Trophoblast cell (in vitro differentiated cells and primary cell): ENCODE measurements around the gene RANBP1.

Experiments
- DNase-seq, 2 donors: peaks; one replicate each; pipeline ENCODE4 v3.0.0-alpha.2; 2016
- H2AFZ ChIP-seq: 2 replicates; pipeline ENCODE4 v1.6.1; 2013; ENCODE audit warnings: low read length, moderate library complexity, mild to moderate bottlenecking; ENCODE audit not compliant: insufficient read depth, poor library complexity
- H2AK5ac ChIP-seq: 2 replicates; pipeline ENCODE4 v1.6.1; 2013; ENCODE audit warnings: mild to moderate bottlenecking, low read length
- H2BK120ac ChIP-seq: 2 replicates; pipeline ENCODE4 v1.6.1; 2013; ENCODE audit warnings: low read length, mild to moderate bottlenecking, moderate library complexity; ENCODE audit not compliant: insufficient read depth, poor library complexity
- H2BK12ac ChIP-seq: 2 replicates; pipeline ENCODE4 v1.6.1; 2013; ENCODE audit warnings: mild to moderate bottlenecking, low read length, moderate library complexity
- H2BK5ac ChIP-seq: 2 replicates; pipeline ENCODE4 v1.6.1; 2013; ENCODE audit warnings: low read length, low read depth, moderate library complexity, mild to moderate bottlenecking; ENCODE audit not compliant: poor library complexity
- H3K14ac ChIP-seq: 2 replicates; pipeline ENCODE4 v1.6.1; 2013; ENCODE audit warnings: mild to moderate bottlenecking, low read length
- H3K18ac ChIP-seq: 2 replicates; pipeline ENCODE4 v1.6.1; 2013; ENCODE audit warnings: mild to moderate bottlenecking, low read length
- H3K23ac ChIP-seq: 2 replicates; pipeline ENCODE4 v1.6.1; 2013; ENCODE audit warnings: low read length
- H3K27ac ChIP-seq: 2 replicates; pipeline ENCODE4 v1.5.1; 2013; ENCODE audit warnings: low read depth, mild to moderate bottlenecking, inconsistent platforms, low read length, moderate library complexity
- H3K27me3 ChIP-seq: 2 replicates; pipeline ENCODE4 v1.6.1; 2013; ENCODE audit warnings: inconsistent platforms, mild to moderate bottlenecking, low read length, moderate library complexity; ENCODE audit not compliant: insufficient read depth
- H3K36me3 ChIP-seq, 2 experiments: 1 replicate in 1 of 2; 2 replicates in 1 of 2; pipeline ENCODE4 v1.6.1; 2013; ENCODE audit warnings: low read length in 2 of 2, mild to moderate bottlenecking in 2 of 2, moderate library complexity in 1 of 2; ENCODE audit not compliant: insufficient read depth in 2 of 2, control insufficient read depth in 1 of 2
- H3K4ac ChIP-seq: 2 replicates; pipeline ENCODE4 v1.6.1; 2013; ENCODE audit warnings: low read depth, mild to moderate bottlenecking, low read length, moderate library complexity
- H3K4me1 ChIP-seq, 2 experiments: 1 replicate in 1 of 2; 2 replicates in 1 of 2; pipeline ENCODE4 v1.6.1; 2013; ENCODE audit warnings: low read length in 2 of 2, mild to moderate bottlenecking in 2 of 2, moderate library complexity in 1 of 2; ENCODE audit not compliant: insufficient read depth in 2 of 2, control insufficient read depth in 1 of 2
- H3K4me2 ChIP-seq: 2 replicates; pipeline ENCODE4 v1.6.1; 2013; ENCODE audit warnings: inconsistent platforms, mild to moderate bottlenecking, low read length, moderate library complexity
- H3K4me3 ChIP-seq: 2 replicates; pipeline ENCODE4 v1.5.1; 2013; ENCODE audit warnings: mild to moderate bottlenecking, low read depth, low read length, inconsistent platforms
- H3K79me1 ChIP-seq: one replicate; pipeline ENCODE4 v1.6.1; 2013; ENCODE audit warnings: low read length
- H3K79me2 ChIP-seq: 2 replicates; pipeline ENCODE4 v1.6.1; 2013; ENCODE audit warnings: low read length, mild to moderate bottlenecking; ENCODE audit not compliant: control insufficient read depth, insufficient read depth, poor library complexity
- H3K9ac ChIP-seq: 2 replicates; pipeline ENCODE4 v1.6.1; 2013; ENCODE audit warnings: mild to moderate bottlenecking, low read length
- H3K9me3 ChIP-seq: 2 replicates; pipeline ENCODE4 v1.6.1; 2013; ENCODE audit warnings: low read depth, mild to moderate bottlenecking, control low read depth, inconsistent platforms, low read length; ENCODE audit not compliant: insufficient read depth
- H4K12ac ChIP-seq: 2 replicates; pipeline ENCODE4 v1.6.1; 2013; ENCODE audit warnings: low read depth, mild to moderate bottlenecking, low read length, moderate library complexity
- H4K8ac ChIP-seq: 2 replicates; pipeline ENCODE4 v1.6.1; 2013; ENCODE audit warnings: low read depth, mild to moderate bottlenecking, low read length, moderate library complexity
- H4K91ac ChIP-seq: one replicate; pipeline ENCODE4 v1.6.1; 2013; ENCODE audit warnings: low read depth, mild to moderate bottlenecking, low read length, moderate library complexity
- WGBS: extraction: QIAGEN DNeasy Blood & Tissue Kit; methylation state at CpG from one replicate; pipeline ENCODE4 v1.1.7; 2013; ENCODE audit warnings: missing lambda C conversion rate; ENCODE audit not compliant: insufficient read length, insufficient coverage; ENCODE audit errors: extremely low coverage; 5-methylcytosine and 5-hydroxymethylcytosine counted together

RANBP1 gene

GRCh38 chr22:20126284-20127029 lies 10.6 kb downstream of the RANBP1 start:
- no peak overlapping the region for H4K8ac ChIP-seq
- H3K27ac ChIP-seq, result no peak overlapping the region
- H2AFZ ChIP-seq, result no peak overlapping the region
- no peak overlapping the region for H4K12ac ChIP-seq
- no peak overlapping the region for H3K4me3 ChIP-seq
- no peak overlapping the region for H3K18ac ChIP-seq
- no peak for DNase-seq
- H3K36me3 ChIP-seq, result peaks cover 57 to 59% of the 10 kb centered on the region in 2 experiments
- WGBS, result no CpG with 5 or more reads among the region's 19 CpGs
- no peaks in the 10 kb centered on the region for H3K27me3 ChIP-seq
- H3K9me3 ChIP-seq, result no peaks in the 10 kb centered on the region
- H3K4ac ChIP-seq, result no peak overlapping the region
- H2BK12ac ChIP-seq, result no peak overlapping the region
- no peak overlapping the region for H3K14ac ChIP-seq
- H3K4me1 ChIP-seq, result no peaks in the 10 kb centered on the region
- H3K79me1 ChIP-seq, result peaks cover 3% of the 10 kb centered on the region
- H4K91ac ChIP-seq, result no peak overlapping the region
- H3K4me2 ChIP-seq, result no peak overlapping the region
- H3K9ac ChIP-seq, result no peak overlapping the region
- no peak overlapping the region for H2BK120ac ChIP-seq
- H2AK5ac ChIP-seq, result no peak overlapping the region
- H2BK5ac ChIP-seq, result no peak overlapping the region
- peaks cover 3% of the 10 kb centered on the region for H3K79me2 ChIP-seq
- no peak overlapping the region for H3K23ac ChIP-seq

- Histone ChIP-seq H3K36me3 (peaks cover 47 to 50% of the 10 kb centered on the region in 2 experiments), H4K8ac (no peak overlapping the region), H2BK120ac (no peak overlapping the region), H3K9ac (no peak overlapping the region), H3K14ac (no peak overlapping the region), H3K9me3 (no peaks in the 10 kb centered on the region), H3K27me3 (no peaks in the 10 kb centered on the region), H2BK5ac (no peak overlapping the region), H2AK5ac (no peak overlapping the region), H3K4ac (no peak overlapping the region), H3K4me3 (no peak overlapping the region), H3K23ac (no peak overlapping the region), H2AFZ (no peak overlapping the region), H3K79me2 (peaks cover 6% of the 10 kb centered on the region), H3K4me2 (no peak overlapping the region), H4K12ac (no peak overlapping the region), H3K27ac (no peak overlapping the region), H3K4me1 (peaks cover 2 to 3% of the 10 kb centered on the region in 2 experiments), H3K79me1 (peaks cover 5% of the 10 kb centered on the region), H4K91ac (no peak overlapping the region), H3K18ac (no peak overlapping the region), H2BK12ac (no peak overlapping the region)
- no CpG with 5 or more reads among the region's 15 CpGs for WGBS
- DNase-seq, result no peak
Observed at GRCh38 chr22:20127318-20127868, 11.5 kb downstream of the RANBP1 start.

- no peak for DNase-seq
- H2BK120ac ChIP-seq, result no peak overlapping the region
- no peak overlapping the region for H3K18ac ChIP-seq
- no peak overlapping the region for H2AK5ac ChIP-seq
- no peak overlapping the region for H2BK12ac ChIP-seq
- no peak overlapping the region for H3K9ac ChIP-seq
- no peaks in the 10 kb centered on the region for H3K9me3 ChIP-seq
- H3K79me1 ChIP-seq, result peaks cover 5% of the 10 kb centered on the region
- no peak overlapping the region for H2BK5ac ChIP-seq
- no peak overlapping the region for H4K8ac ChIP-seq
- H4K91ac ChIP-seq, result no peak overlapping the region
- H4K12ac ChIP-seq, result no peak overlapping the region
- H3K4me2 ChIP-seq, result no peak overlapping the region
- H3K4me3 ChIP-seq, result no peak overlapping the region
- peaks cover 8 to 9% of the 10 kb centered on the region in 2 experiments for H3K4me1 ChIP-seq
- H2AFZ ChIP-seq, result no peak overlapping the region
- H3K27me3 ChIP-seq, result no peaks in the 10 kb centered on the region
- WGBS, result no CpG with 5 or more reads among the region's 17 CpGs
- peaks cover 46 to 47% of the 10 kb centered on the region in 2 experiments for H3K36me3 ChIP-seq
- peaks cover 6% of the 10 kb centered on the region for H3K79me2 ChIP-seq
- H3K27ac ChIP-seq, result no peak overlapping the region
- no peak overlapping the region for H3K14ac ChIP-seq
- no peak overlapping the region for H3K23ac ChIP-seq
- H3K4ac ChIP-seq, result no peak overlapping the region
Observed at GRCh38 chr22:20127869-20128618, 12.1 kb downstream of the RANBP1 start.

GRCh38 chr22:20128619-20128901 lies 12.7 kb downstream of the RANBP1 start:
- no peak overlapping the region for H2BK120ac ChIP-seq

More at GRCh38 chr22:20128619-20128901, 12.7 kb downstream of the RANBP1 start:
- Histone ChIP-seq H3K9me3 (no peaks in the 10 kb centered on the region), H3K79me2 (peaks cover 6% of the 10 kb centered on the region), H3K79me1 (peaks cover 5% of the 10 kb centered on the region), H4K12ac (no peak overlapping the region), H4K8ac (no peak overlapping the region), H4K91ac (no peak overlapping the region), H3K18ac (no peak overlapping the region), H3K9ac (no peak overlapping the region), H3K4me1 (peaks cover 8 to 9% of the 10 kb centered on the region in 2 experiments), H3K27ac (no peak overlapping the region), H3K4me2 (no peak overlapping the region), H3K14ac (no peak overlapping the region), H2AK5ac (no peak overlapping the region), H3K4ac (no peak overlapping the region), H3K36me3 (peaks cover 43% of the 10 kb centered on the region in 2 experiments), H2AFZ (no peak overlapping the region), H3K27me3 (no peaks in the 10 kb centered on the region), H2BK5ac (no peak overlapping the region), H3K23ac (no peak overlapping the region), H2BK12ac (no peak overlapping the region), H3K4me3 (no peak overlapping the region)
- no CpG with 5 or more reads among the region's 2 CpGs for WGBS
- DNase-seq, result no peak
